Lower leg skin (tissue), 4 donors: Measurements from ENCODE around the gene TSC22D3. TPM values are rescaled to one million over a fixed set of nuclear protein-coding genes. Genes with fewer than 3 reads are reported as not detected.
"Not testable (repeated sequence)": the region's sequence is repeated elsewhere in the genome, so short reads cannot be mapped to it uniquely, and the experiment has no call there.

Experiments used
- DNase-seq, 2 donors: peaks; one replicate each; pipeline ENCODE4 v3.0.0-alpha.2; 2019; ENCODE audit warnings: low spot score in 2 of 2
- H3K4me3 ChIP-seq: fragments of 200-600 bp; sonication (generic); 2 replicates; pipeline ENCODE4 v1.5.1; 2017; ENCODE audit warnings: mild to moderate bottlenecking, low read depth; ENCODE audit not compliant: poor library complexity, severe bottlenecking
- POLR2A ChIP-seq, 2 donors: fragments of 450-650 bp; IDR thresholded peaks; one replicate each; pipeline ENCODE4 v1.6.1; 2016 to 2017; ENCODE audit warnings: antibody characterized with exemption in 2 of 2, mild to moderate bottlenecking in 1 of 2, moderate library complexity in 1 of 2
- WGBS, 2 donors: methylation state at CpG; one replicate each; pipeline ENCODE4 v1.1.5; 2018; 5-methylcytosine and 5-hydroxymethylcytosine counted together
- intact Hi-C: fragments of 100-400 bp; cut with DNase I; formaldehyde crosslinking; loops from one replicate; pipeline ENCODE4 v1.15.0; 2023; ENCODE audit warnings: low total_unique reads
- total RNA-seq, 4 donors: library from RNA; depleted of rRNA; stranded (reverse); fragments of >200 nt; gene quantifications; one replicate each; pipeline ENCODE4 v1.1.0, GENCODE V29; 2016
- TF ChIP-seq, protein P1 (sequence below), 3 donors: fragments of 450-650 bp; IDR thresholded peaks; one replicate each; pipeline ENCODE4 v1.5.1; 2016; ENCODE audit warnings: antibody characterized with exemption in 3 of 3, mild to moderate bottlenecking in 3 of 3, moderate library complexity in 2 of 3

TSC22D3 gene
- total RNA-seq, 4 donors from 2014 or later = 474 to 1,005 (median 756) TPM

DNA sequence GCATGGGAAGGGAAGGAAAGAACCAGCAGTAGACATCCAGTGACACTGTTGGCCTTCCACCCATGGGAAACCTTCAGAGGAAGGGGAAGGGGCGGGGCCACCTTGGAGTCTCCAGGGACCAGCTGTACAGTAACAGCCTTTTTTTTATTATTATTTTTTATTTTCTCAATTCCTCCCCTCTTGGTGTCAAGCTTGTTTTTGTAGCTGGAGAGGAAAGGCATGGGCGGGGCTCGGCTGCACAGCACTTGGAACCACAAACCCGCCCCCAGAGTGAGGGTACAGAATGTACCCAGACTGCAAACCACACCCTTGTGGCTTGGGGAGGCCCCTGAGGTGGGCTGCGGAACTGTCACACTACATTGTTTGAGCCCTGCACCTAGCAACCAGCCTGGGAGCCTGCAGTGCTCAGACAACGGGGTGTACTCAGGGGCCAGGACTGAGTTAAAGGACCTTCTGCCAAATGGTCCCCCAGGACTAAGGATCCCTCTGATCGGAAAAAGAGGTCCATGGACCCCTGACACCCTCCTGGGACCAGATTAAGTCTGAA lies 101.6 kb downstream of the TSC22D3 start:
- 5 to 24% methylated on average over 6 to 7 of the region's 7 CpGs for WGBS, 2 donors
- peak; percentile 91 to 97 for DNase-seq
- H3K4me3 ChIP-seq = no peak overlapping the region
- intact Hi-C loops = no loop called here
- no peak for TF ChIP-seq POLR2A (IDR thresholded peaks at IDR 0.05)
- TF ChIP-seq, protein P1, sequence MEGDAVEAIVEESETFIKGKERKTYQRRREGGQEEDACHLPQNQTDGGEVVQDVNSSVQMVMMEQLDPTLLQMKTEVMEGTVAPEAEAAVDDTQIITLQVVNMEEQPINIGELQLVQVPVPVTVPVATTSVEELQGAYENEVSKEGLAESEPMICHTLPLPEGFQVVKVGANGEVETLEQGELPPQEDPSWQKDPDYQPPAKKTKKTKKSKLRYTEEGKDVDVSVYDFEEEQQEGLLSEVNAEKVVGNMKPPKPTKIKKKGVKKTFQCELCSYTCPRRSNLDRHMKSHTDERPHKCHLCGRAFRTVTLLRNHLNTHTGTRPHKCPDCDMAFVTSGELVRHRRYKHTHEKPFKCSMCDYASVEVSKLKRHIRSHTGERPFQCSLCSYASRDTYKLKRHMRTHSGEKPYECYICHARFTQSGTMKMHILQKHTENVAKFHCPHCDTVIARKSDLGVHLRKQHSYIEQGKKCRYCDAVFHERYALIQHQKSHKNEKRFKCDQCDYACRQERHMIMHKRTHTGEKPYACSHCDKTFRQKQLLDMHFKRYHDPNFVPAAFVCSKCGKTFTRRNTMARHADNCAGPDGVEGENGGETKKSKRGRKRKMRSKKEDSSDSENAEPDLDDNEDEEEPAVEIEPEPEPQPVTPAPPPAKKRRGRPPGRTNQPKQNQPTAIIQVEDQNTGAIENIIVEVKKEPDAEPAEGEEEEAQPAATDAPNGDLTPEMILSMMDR (IDR thresholded peaks at IDR 0.05) = no peak

DNA sequence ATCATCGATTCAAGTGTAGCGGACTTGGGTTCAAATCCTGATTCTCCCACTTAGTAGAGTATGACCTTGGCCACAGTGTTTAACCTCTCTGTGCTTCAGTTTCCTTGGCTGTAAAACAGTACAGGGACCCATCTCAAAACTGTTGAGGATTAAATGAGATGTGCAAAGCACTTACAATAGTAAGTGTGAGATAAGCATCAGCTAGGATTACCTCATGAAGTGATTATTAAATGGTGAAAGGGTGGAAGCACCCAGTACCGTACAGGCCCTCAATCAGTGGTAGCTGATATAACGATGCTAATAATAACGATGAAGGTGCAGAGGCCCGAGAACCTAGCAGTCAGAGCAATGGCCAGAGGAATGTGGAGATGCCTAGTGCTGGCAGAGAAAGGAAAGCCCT lies 102.2 kb downstream of the TSC22D3 start:
- no peak for TF ChIP-seq POLR2A (IDR thresholded peaks at IDR 0.05)
- TF ChIP-seq, protein P1 (IDR thresholded peaks at IDR 0.05) = no peak
- no peak overlapping the region for H3K4me3 ChIP-seq

DNA sequence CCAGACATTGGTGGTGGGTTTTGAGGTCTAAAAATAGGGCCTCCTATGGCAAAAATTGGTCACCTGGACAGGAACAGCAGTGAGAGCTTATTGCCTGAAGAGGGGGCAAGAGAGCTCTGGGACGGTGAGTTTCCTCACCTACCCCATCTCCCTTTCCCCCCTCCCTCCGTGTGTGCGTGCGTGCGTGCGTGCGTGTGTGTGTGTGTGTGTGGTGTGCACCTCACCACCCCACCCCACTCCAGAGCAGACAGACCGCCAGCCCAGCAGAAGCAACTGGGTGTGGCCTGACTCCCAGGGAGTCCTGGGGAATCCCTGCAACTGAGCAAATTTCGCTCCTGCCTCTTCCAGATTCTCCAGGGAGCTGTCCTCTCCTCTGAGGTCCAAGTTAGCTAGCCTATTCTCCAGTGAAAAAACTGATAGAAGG lies 102.6 kb downstream of the TSC22D3 start:
- no peak overlapping the region for H3K4me3 ChIP-seq
- TF ChIP-seq POLR2A (IDR thresholded peaks at IDR 0.05) = no peak
- TF ChIP-seq, protein P1 (IDR thresholded peaks at IDR 0.05) = no peak
- peak; percentile 75 to 96 for DNase-seq
- WGBS, 2 donors = 0 to 8% methylated on average over 1 to 9 of the region's 9 CpGs
- intact Hi-C loops = no loop called here

More for the DNA sequence above, 102.2 kb downstream of the TSC22D3 start:
- no peak for DNase-seq
- intact Hi-C loops = no loop called here
- 24 to 56% methylated on average over 6 of the region's 6 CpGs for WGBS, 2 donors

DNA sequence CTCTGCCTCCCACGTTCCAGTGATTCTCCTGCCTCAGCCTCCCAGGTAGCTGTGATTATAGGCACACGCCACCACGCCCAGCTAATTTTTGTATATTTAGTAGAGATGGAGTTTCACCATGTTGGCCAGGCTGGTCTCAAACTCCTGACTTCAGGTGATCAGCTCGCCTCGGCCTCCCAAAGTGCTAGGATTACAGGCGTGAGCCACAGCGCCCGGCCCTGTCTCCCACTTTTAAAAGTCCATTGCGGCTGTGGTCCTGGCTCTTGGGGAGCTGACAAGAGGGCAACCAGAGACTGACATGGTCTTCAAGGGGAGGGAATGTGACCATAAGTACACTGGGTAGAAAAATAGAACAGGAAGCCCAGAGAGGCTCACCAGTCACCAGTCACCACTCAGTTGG lies 104.3 kb downstream of the TSC22D3 start:
- H3K4me3 ChIP-seq, intact Hi-C loops: not testable (repeated sequence)
- DNase-seq = peak in 1 of 2 donors; percentile 85
- WGBS, 2 donors = 87 to 96% methylated on average over 9 of the region's 9 CpGs

GRCh38 chrX:107669885-107670628 lies 105.5 kb downstream of the TSC22D3 start:
- peak in 1 of 2 donors; percentile 3 for DNase-seq
- TF ChIP-seq, protein P1 (IDR thresholded peaks at IDR 0.05) = no peak
- TF ChIP-seq POLR2A (IDR thresholded peaks at IDR 0.05) = no peak
- intact Hi-C loops = no loop called here
- H3K4me3 ChIP-seq = no peak overlapping the region
- WGBS, 2 donors = 55 to 85% methylated on average over 5 of the region's 5 CpGs

GRCh38 chrX:107669261-107669660 lies 106.3 kb downstream of the TSC22D3 start:
- WGBS, 2 donors = 58 to 88% methylated on average over 4 of the region's 4 CpGs
- no peak overlapping the region for H3K4me3 ChIP-seq
- TF ChIP-seq, protein P1 (IDR thresholded peaks at IDR 0.05) = no peak
- no peak for TF ChIP-seq POLR2A (IDR thresholded peaks at IDR 0.05)
- no peak for DNase-seq
- intact Hi-C loops = no loop called here

DNA sequence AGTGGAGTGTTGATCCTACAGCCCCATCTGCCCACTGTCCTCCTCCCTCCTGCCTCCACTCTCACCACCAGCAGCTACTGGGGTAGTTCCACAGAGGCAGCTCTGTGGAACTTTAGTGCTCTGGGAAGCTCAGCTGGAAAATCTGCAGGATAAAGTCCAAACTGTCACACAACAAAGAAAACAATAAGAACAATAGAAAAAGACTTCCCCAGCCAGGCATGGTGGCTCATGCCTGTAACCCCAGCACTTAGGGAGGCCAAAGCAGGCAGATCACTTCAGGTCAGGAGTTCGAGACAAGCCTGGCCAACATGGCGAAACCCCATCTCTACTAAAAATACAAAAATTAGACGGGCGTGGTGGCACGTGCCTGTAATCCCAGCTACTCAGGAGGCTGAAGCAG lies 106.9 kb downstream of the TSC22D3 start:
- intact Hi-C loops, DNase-seq: not testable (repeated sequence)
- 71 to 76% methylated on average over 5 of the region's 5 CpGs for WGBS, 2 donors

More for the DNA sequence above, 106.9 kb downstream of the TSC22D3 start:
- not testable (repeated sequence) for H3K4me3 ChIP-seq
